Measurements from ENCODE around the gene GPR183.

Gene GPR183

GRCh38 chr13:99277629-99278028 lies 29.6 kb downstream of the GPR183 start:
- ChIA-PET POLR2A (no interaction called here), CTCF (interaction anchor here (6.2 to 23.7 kb wide), 2 partner anchors 10 to 159 kb away, joined by 85 to 363 read pairs; no protein-coding TSS in a partner anchor)
- DNase-seq (ENCODE audit: extremely low spot score), result no peak

GRCh38 chr13:99276706-99277105 lies 30.5 kb downstream of the GPR183 start:
- ChIA-PET CTCF (interaction anchor here (1.0 to 23.7 kb wide), 4 partner anchors 90 to 160 kb away, joined by 3 to 363 read pairs (median 14); no protein-coding TSS in a partner anchor), POLR2A (no interaction called here)
- no peak for DNase-seq (ENCODE audit: extremely low spot score)
- no peak for TF ChIP-seq CTCF (IDR thresholded peaks at IDR 0.05; ENCODE audit: control extremely low read depth, extremely low read depth, low read depth, missing control alignments)

More at GRCh38 chr13:99277629-99278028, 29.6 kb downstream of the GPR183 start:
- TF ChIP-seq CTCF (IDR thresholded peaks at IDR 0.05; ENCODE audit: control extremely low read depth, extremely low read depth, low read depth, missing control alignments), result no peak

GRCh38 chr13:99275093-99275469 lies 32.1 kb downstream of the GPR183 start:
- no peak for DNase-seq (ENCODE audit: extremely low spot score)

GRCh38 chr13:99273128-99273527 lies 34.1 kb downstream of the GPR183 start:
- DNase-seq (ENCODE audit: extremely low spot score), result no peak
- TF ChIP-seq CTCF (IDR thresholded peaks at IDR 0.05; ENCODE audit: control extremely low read depth, extremely low read depth, low read depth, missing control alignments), result no peak
- POLR2A ChIA-PET, result no interaction called here
- CTCF ChIA-PET, result interaction anchor here (1.4 to 23.7 kb wide), 6 partner anchors 8 to 164 kb away, joined by 4 to 363 read pairs (median 34); partner anchors contain the start of gene UBAC2

More at GRCh38 chr13:99275093-99275469, 32.1 kb downstream of the GPR183 start:
- TF ChIP-seq CTCF (IDR thresholded peaks at IDR 0.05; ENCODE audit: control extremely low read depth, extremely low read depth, low read depth, missing control alignments), result no peak
- ChIA-PET CTCF (interaction anchor here (0.8 to 23.7 kb wide), 8 partner anchors 10 to 162 kb away, joined by 3 to 363 read pairs (median 8); no protein-coding TSS in a partner anchor), POLR2A (interaction anchor here (0.6 kb wide), 1 partner anchor 794 kb away, joined by 3 read pairs; no protein-coding TSS in a partner anchor)

- CTCF ChIA-PET, result interaction anchor here (1.0 to 23.7 kb wide), 8 partner anchors 14 to 235 kb away, joined by 4 to 363 read pairs (median 42); partner anchors contain the start of gene UBAC2
- POLR2A ChIA-PET, result interaction anchor here (1.4 kb wide), 1 partner anchor 10 kb away, joined by 3 read pairs; no protein-coding TSS in a partner anchor
- no peak for DNase-seq (ENCODE audit: extremely low spot score)
- no peak for TF ChIP-seq CTCF (IDR thresholded peaks at IDR 0.05; ENCODE audit: control extremely low read depth, extremely low read depth, low read depth, missing control alignments)
These were observed 34.7 kb downstream of the GPR183 start for GRCh38 chr13:99272481-99272880.

GRCh38 chr13:99271249-99271648 lies 36.0 kb downstream of the GPR183 start:
- CTCF ChIA-PET, result interaction anchor here (1.0 to 23.7 kb wide), 19 partner anchors 9 to 236 kb away, joined by 3 to 363 read pairs (median 19); partner anchors contain the start of gene UBAC2
- TF ChIP-seq CTCF (IDR thresholded peaks at IDR 0.05; ENCODE audit: control extremely low read depth, extremely low read depth, low read depth, missing control alignments), result no peak
- POLR2A ChIA-PET, result interaction anchor here (1.4 kb wide), 1 partner anchor 11 kb away, joined by 3 read pairs; no protein-coding TSS in a partner anchor
- DNase-seq (ENCODE audit: extremely low spot score), result no peak
